Lung microvascular endothelial cell (primary cell): ENCODE data around the gene GABBR1. TPM values are rescaled to one million over a fixed set of nuclear protein-coding genes. Genes with fewer than 3 reads are reported as not detected.

Experiments
- total RNA-seq: library from RNA; depleted of rRNA; stranded (reverse); fragments of >200 nt; gene quantifications from 2 replicates; pipeline ENCODE4 v1.2.1, GENCODE V29; 2014

The GABBR1 gene
- total RNA-seq, 1 donor from 2014 or later = 4.0 TPM

Other genes starting within 250 kb of the GABBR1 start
- not detected in 2 replicates for gene OR12D2, start 237.6 kb downstream of the GABBR1 start, total RNA-seq
- not detected in 2 replicates for gene OR12D1, start 218.3 kb downstream of the GABBR1 start, total RNA-seq
- gene OR10C1, start 193.9 kb downstream of the GABBR1 start, total RNA-seq = not detected in 2 replicates
- not detected in 2 replicates for gene OR11A1, start 176.1 kb downstream of the GABBR1 start, total RNA-seq
- gene OR2H1, start 176.0 kb downstream of the GABBR1 start, total RNA-seq = not detected in 2 replicates
- not detected in 2 replicates for gene MAS1L, start 145.2 kb downstream of the GABBR1 start, total RNA-seq
- 29.2 and 39.0 TPM in 2 replicates for gene UBD, start 73.5 kb downstream of the GABBR1 start, total RNA-seq
- gene OR2H2, start 48.1 kb downstream of the GABBR1 start, total RNA-seq = not detected in 2 replicates
- not detected in 2 replicates for gene MOG, start 23.9 kb upstream of the GABBR1 start, total RNA-seq
- 1.4 TPM in 1 of 2 replicates, not detected in the other for gene ZFP57, start 48.0 kb upstream of the GABBR1 start, total RNA-seq
- 7.4 and 10.5 TPM in 2 replicates for gene HLA-F, start 90.3 kb upstream of the GABBR1 start, total RNA-seq
- gene HLA-G, start 194.6 kb upstream of the GABBR1 start, total RNA-seq = not detected in 2 replicates